GM18519 (cell line): ENCODE results near the gene TADA2A.
"Not testable (repeated sequence)": the region's sequence is repeated elsewhere in the genome, so short reads cannot be mapped to it uniquely, and the experiment has no call there.

Experiments used
- ATAC-seq: cut with Tn5 transposase; IDR thresholded peaks from one replicate; pipeline ENCODE4 v1.9.1; 2021; ENCODE audit warnings: mild to moderate bottlenecking, moderate library complexity; ENCODE audit not compliant: unreplicated experiment, low FRiP score

The TADA2A gene

DNA sequence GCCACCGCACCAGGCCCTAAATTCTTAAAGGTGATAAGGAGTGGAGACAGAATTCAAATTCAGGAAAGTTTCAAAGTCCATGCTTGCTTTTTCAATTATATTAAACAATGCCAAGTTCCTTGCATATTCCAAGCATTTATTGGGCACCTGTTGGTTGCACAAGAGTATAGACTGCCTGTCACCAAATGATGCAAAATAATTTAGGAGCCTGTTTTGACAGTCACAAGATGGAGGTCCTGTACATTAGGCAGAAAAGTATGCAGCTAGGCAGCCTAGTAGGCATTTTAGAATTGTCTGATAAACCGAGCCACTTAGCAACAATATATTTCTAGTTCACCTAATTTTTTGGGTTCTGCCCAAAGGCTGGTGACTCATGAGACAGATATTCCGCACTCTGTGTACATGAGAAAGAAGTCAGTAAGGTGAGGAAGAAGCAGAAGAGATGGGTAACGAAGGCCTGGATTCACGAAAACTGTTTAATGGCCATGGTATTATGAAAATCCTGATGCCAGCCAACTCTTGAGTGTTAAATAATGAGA, 7.4 kb upstream of the TADA2A start:
- ATAC-seq: no peak

DNA sequence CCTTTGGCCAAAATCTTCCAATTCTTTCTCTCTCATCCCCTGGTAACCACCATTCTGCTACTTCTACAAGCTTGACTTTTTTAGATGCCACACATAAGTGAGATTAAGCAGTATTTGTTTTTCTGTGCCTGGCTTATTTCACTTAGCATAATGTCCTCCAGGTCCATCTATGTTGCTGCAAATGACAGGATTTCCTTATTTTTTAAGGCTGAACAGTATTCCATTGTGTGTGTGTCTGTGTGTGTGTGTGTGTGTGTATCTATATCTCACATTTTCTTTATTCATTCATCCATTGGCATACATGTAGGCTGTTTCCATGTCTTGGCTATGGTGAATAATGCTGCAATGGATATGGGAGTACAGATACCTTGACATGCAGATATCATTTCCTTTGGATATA, 6.2 kb upstream of the TADA2A start:
- no peak for ATAC-seq

DNA sequence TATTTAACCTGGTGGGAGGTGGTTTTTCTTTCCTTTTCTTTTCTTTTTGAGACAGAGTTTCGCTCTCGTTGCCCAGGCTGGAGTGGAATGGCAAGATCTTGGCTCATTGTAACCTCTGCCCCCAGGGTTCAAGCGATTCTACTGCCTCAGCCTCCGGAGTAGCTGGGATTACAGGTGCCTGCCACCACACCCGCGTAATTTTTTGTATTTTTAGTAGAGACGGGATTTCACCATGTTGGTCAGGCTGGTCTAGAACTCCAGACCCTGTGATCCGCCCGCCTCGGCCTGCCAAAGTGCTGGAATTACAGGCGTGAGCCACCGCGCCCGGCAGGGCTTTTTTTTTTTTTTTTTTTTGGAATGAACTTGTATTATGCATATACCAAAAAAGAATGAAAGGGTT, 1.2 kb upstream of the TADA2A start:
- not testable (repeated sequence) for ATAC-seq

DNA sequence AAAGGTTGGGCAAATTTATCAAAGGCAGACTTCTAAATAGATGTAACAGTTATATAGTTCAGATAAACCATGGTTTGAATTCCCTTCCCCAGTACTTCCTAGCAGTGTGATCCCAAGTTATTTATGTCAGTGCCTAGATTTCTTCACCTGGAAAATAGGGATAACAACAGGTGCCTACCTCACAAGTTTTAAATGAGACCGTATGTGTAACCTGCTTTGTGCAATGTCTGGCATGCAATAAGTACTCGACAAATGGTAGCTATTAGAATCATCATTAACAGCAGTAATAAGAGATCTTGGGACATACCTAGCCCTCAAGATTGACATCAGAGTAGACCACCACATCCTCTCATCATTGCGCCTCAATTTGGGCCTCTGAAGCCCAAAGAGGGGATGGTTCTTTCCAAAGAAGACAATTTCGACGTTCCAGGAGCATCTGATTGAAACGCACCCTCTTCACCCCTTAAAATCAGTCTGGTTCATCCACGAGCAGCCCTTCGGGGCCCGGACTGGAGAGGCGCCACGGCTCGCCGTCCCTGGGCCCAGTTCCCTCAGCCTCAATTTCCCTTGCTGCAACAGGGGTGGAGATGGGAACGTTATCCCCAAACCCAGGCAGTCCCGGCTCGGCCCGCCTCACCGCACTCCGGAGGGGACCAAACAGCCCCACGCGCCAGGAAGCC, 591 bp upstream of the TADA2A start:
- peak; percentile 23 for ATAC-seq

DNA sequence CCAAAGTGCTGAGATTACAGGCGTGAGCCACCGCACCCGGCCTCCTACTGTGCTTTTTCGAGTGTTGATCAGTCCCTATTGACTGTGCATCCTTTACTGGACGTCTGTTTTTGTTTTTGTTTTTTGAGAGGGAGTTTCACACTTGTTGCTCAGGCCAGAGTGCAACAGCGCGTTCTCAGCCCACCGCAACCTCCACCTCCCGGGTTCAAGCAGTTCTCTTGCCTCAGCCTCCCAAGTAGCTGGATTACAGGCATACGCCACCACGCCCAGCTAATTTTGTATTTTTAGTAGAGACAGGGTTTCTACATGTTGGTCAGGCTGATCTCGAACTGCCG, 1.4 kb downstream of the TADA2A start:
- ATAC-seq: not testable (repeated sequence)

DNA sequence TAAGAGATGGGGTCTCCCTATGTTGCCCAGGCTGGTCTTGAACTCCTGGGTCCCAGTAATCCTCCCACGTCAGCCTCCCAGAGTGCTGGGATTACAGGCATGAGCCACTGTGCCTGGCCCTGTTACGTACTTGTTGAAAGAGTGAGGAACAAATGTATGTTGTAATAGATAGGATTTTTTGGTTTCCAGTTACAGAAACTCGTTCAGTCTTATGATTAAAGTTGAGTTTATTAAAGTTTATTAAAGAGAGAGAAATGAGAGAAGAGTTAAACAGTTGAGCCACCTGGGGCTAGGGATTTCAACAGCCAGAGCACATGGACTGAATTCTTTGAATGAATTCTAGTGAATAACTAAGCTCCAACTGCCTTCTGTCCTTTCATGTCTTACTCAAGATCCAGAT, 3.7 kb downstream of the TADA2A start:
- no peak for ATAC-seq

DNA sequence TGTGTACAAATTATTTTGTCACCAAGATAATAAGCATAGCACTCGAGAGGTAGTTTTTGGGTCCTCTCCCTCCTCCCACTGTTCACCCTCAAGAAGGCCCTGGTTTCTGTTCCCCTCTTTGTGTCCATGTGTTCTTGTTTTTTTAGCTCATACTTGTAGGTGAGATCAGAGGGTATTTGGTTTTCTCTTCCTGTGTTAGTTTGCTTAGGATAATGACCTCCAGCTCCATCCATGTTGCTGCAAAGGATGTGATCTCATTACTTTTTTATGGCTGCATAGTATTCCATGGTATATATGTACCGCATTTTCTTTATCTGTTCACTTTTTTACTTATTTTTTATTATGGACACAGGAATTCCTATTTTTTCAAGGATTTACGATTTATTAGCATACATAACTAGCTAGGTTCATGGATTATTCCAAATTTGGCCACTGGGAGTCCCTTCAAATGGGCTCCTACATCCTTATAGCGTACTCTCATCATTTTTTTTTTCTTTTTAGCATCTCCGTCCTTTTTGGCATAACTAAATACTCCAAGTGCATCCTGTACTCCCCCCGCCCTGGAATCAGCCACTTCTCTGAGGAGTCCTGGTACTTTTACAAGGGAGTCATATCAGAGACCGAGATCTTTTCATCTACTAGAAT, 7.3 kb downstream of the TADA2A start:
- no peak for ATAC-seq

DNA sequence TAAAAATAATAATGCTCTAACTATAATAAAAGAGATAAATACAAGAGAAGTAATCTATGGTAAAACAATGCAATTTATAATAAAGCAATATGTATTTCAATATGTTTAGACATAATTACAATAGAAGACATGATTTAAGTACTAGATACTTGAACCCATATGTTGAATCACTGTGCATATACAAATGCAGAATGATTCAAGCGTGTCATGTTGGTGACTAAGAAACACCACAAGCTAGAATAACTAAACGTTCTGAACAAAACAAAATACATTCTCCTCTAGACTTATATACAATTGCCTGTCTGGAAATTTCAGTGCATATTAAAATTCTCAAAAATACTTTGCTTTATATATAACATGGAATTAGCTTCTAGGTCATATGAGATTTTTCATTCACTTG, 11.2 kb downstream of the TADA2A start:
- ATAC-seq: no peak

DNA sequence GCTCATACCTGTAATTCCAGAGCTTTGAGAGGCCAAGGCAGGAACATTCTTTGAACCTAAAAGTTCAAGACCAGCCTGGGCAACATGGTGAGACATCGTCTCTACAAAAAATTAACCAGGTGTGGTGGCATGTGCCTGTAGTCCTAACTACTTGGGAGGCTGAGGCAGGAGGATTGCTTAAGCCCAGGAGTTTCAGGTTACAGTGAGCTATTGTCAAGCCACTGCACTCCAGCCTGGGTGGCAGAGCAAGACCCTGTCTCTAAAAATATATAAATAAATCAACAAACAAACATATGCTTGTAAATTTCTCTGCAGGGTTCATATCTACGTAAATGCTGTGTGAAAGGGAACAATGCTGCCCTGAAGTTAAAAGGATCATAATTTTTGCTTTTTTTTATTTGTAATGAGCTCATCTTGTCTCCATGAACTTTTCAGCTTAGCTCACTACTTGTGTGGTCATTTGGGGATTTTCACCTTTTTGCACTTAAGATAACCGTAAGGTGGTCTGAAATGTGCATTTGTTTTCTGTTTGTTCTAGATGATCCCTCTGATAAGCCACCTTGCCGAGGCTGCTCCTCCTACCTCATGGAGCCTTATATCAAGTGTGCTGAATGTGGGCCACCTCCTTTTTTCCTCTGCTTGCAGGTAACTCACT, 16.4 kb downstream of the TADA2A start:
- ATAC-seq: no peak

DNA sequence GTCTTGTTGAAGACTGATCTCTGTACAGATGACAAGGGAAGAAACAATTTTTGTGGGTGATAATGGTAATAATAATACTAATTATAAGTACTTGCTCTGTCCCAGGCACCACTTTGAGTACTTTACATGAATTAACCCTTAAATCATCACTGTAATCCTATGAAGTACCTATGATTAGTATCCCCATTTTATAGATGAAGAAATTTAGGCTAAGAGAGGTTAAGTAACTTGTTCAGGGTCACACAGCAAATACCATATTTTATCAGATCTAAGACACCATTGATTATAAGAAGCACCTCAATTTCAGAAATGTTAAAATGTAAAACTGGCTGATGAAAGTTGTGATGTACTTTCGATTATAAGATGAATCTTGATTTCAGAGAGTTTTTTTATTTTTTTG, 18.6 kb downstream of the TADA2A start:
- ATAC-seq: no peak

DNA sequence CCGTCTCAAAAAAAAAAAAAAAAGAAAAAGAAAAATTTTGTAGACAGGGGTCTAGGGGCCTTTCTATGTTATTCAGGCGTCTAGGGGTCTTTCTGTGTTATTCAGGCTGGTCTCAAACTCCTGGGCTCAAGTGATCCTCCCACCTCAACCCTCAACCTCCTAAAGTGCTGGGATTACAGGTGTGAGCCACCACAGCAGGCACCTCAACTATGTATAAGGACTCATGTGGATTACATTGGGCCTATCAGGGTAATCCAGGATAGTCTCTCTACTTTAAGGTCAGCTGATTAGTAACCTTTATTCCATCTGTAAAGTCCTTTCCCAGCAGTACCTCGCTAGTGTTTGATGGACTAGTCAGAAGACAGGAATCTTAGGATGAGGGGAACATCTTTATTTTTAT, 22.4 kb downstream of the TADA2A start:
- ATAC-seq: no peak

DNA sequence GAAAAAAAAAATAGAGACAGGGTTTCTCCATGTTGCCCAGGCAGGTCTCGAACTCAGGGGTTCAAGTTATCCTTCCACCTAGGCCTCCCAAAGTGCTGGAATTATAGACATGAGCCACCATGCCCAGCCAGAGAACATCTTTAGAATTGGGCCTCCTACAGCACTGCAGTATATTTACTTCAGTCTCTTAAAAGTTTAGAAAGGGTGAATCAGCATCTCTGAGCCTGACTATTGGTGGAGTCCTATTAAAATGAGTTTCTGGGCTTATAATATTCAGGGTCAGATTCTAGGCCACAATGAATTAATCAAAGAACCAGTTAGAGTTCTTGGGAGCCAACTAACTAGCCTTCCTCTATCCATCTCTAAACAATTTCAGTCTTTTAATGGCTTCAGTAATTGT, 22.8 kb downstream of the TADA2A start:
- ATAC-seq: no peak

DNA sequence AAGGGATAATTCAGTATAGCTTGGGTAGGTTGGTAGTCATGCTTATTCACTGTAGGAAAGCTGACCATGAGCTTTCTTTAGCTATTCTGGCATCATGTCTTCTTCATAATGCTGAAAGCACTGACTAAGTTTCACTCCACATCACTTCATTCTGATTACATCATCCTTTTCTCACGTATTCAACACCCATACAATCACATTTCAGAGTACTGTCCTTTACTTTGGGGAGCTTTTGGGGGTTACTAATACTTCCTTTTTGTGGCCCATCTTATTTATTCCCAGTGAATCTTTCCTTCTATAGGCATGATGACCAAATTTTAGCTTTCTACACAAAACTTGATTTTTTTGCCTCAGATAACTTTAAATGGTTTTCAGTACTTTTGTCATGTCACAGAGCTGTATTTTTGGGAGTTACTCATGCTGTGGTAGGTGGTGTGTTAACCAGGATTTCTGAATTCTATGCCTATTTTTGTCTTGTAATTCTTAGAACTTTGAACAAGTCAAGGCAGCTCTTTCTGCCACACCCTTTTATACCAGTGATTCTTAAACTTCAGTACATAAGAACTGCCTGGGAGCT, 23.5 kb downstream of the TADA2A start:
- ATAC-seq: no peak

DNA sequence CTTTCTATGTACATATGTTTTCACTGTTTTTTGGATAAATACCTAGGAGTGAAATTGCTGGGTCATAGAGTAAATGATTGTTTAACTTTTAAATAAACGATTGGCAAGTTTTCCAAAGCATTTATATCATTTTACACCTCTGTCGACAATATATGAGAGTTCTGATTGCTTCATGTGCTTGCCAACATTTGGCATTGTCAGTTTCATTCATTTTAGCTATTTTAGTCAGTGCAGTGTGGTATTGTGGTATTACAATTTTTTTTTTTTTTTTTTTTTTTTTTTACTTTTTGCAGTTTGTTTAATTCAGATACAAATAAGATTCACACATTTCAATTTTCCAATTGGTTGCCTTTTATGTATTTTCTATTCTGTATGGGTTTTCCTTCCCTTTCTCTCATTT, 26.0 kb downstream of the TADA2A start:
- ATAC-seq: no peak

DNA sequence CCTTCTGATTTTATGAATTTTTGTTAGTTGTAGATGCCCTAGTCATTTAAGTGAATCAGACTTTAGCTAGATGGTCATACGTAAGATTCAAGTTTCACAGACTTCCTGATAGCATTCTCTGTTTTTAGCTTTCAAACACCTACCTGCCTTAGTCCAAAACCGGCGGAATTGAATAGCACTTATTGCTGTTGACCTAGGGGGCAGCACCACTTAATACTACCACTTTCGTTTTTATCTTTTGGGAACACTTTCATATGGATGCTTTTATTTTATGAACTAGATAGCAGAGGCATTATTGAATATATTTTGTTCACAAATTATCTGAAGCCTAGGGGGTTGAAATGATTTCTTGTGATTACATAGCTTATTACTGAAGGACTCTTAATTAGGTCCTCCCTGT, 31.5 kb downstream of the TADA2A start:
- no peak for ATAC-seq

DNA sequence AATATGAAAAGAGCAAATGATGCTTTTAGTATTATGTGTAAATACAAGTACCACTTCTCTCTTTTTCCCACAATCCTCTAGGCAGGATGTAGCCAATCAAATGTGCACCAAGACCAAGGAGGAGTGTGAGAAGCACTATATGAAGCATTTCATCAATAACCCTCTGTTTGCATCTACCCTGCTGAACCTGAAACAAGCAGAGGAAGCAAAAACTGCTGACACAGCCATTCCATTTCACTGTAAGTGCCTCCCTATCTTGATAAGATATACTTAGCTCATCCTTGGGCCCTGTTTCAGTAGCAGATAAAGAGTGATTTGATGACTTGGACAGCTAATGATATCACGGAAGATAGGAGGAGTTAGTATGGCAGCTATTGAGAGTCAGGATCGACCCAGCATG, 33.7 kb downstream of the TADA2A start:
- no peak for ATAC-seq

DNA sequence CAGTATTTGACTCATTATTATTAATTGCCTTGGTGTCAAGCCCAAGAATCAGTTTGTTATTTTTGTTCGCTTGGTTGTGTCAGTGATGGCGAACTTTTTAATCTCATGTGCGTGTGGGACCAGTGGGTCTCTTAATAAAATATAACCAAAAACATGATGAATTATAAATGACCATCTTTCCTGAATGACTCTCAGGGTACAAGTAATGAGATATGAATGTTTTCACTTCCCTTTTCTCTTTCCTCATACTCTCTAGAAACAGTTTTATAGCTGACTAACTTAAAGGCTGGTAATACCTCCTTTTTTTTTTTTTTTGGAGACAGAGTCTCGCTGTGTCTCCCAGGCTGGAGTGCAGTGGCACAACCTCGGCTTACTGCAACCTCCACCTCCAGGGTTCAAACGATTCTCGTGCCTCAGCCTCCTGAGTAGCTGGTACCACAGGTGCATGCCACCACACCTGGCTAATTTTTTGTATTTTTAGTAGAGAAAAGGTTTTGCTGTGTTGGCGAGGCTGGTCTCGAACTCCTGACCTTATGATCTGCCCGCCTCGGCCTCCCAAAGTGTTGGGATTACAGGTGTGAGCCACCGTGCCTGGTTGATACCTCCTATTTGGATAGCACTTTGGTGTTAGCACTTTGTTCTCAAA, 34.8 kb downstream of the TADA2A start:
- ATAC-seq: not testable (repeated sequence)

DNA sequence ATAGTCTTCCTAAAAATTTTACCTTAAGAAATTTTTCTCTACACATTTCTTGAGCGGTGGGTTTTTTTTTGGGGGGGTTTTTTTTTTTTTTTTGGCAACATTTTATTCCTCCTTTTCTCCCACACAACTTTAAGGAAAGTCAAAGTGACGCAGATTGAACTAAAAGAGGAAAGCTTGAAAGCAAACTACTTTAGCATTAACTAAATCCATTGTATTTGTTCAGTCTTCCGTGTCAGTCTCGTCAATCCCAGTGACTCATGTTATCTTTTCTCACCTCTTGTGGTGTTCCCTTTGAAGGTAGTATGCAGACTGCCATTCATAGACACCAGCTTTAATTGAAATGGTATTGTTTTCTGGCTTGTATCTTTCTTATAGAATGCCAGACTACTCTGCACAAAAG, 39.3 kb downstream of the TADA2A start:
- no peak for ATAC-seq

DNA sequence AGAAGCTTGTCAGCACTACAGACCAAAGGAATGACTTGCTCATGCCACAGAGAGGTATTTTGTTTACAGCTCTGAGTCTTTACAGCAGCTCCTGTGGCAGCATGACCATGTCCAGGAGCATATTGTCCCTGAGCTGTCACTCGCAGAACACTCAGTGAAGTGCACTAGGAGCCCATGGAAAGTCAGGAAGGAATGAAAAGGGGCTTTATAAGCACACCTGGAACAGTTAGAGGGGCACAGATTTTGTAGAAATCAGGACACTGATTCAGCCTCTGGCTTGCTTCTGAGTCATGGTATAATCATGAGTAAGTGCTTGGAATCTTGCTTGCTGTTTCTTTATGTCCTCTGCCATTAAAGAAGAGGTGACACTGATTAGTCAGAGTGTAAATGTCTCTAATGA, 41.0 kb downstream of the TADA2A start:
- ATAC-seq: no peak

DNA sequence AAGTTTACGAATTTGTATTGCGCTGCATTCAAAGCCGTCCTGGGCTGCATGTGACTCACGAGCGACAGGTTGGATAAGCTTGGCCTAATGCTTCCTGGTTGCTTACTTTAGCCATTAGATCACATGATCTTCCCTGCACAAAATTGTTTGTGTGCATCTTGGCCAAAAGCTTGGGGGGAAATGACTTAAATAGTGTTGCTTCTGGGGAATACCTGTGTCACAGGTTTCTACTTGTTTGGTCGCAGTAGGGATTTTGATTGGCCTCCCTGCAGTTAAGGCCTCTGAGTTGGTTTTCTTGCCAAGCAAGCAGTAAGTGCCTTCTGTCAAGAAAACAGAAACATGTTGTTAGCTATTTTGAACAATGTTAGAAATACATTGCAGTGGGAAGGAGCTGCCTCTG, 43.4 kb downstream of the TADA2A start:
- no peak for ATAC-seq

DNA sequence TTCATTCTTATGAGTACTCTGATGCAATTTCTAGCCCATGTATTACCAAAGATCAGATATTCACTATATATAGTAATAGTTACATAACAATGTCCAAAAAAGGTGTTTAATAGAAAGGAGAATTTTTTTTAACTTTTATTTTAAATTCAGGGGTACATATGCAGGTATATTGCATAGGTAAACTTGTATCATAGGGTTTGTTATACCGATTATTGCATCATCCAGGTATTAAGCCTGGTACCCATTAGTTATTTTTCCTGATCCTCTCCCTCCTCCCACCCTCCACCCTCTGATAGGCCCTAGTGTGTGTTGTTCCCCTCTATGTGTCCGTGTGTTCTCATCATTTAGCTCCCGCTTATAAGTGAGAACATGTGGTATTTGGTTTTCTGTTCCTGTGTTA, 51.1 kb downstream of the TADA2A start:
- not testable (repeated sequence) for ATAC-seq
